HG03095 (cell line): Measurements from ENCODE around the gene ANKRD52.

Experiments
- ATAC-seq: cut with Tn5 transposase; IDR thresholded peaks from one replicate; pipeline ENCODE4 v1.9.1; 2021; ENCODE audit warnings: moderate library complexity; ENCODE audit not compliant: unreplicated experiment

ANKRD52 gene

DNA sequence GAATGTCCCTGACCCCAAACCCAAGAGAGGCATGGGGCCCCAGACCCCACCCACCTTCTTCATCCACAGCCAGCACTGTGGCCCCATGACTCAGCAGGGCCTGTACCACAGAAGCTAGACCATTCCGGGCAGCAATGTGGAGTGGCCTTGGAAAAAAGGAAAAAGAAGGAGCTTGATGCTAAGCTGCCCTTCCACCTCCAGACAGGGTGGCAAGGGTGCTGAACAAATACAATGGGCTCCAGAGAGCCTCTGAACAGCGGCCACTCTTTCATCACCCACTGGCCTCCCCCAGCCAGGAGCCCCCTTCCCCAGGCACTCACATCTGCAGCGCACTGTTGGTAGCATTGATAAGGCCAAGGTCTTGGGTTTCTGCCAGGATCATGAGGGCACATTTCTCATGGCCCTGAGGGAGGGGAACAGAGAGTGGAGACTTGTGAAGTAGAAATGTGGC lies 14.4 kb downstream of the ANKRD52 start:
- no peak for ATAC-seq

DNA sequence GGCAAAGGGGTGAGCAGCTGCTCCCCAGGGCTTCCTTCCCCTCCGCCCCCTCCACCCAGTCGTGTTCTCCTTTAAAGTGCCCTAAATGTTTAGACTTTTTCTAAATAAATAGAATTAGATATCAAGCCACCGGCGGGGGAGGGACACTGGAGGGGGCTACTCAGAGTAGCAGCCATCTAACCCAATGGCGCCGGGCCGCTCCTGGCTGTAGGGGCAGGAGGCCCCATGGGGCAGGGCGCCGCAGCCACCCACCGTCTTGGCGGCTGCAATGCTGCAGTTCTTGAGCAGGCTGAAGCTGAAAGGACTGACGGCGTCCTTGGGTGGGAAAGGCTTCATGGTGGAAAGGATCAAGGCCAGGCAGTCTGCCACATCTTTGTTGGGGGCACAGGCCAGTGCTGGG lies 15.2 kb downstream of the ANKRD52 start:
- ATAC-seq, result no peak

DNA sequence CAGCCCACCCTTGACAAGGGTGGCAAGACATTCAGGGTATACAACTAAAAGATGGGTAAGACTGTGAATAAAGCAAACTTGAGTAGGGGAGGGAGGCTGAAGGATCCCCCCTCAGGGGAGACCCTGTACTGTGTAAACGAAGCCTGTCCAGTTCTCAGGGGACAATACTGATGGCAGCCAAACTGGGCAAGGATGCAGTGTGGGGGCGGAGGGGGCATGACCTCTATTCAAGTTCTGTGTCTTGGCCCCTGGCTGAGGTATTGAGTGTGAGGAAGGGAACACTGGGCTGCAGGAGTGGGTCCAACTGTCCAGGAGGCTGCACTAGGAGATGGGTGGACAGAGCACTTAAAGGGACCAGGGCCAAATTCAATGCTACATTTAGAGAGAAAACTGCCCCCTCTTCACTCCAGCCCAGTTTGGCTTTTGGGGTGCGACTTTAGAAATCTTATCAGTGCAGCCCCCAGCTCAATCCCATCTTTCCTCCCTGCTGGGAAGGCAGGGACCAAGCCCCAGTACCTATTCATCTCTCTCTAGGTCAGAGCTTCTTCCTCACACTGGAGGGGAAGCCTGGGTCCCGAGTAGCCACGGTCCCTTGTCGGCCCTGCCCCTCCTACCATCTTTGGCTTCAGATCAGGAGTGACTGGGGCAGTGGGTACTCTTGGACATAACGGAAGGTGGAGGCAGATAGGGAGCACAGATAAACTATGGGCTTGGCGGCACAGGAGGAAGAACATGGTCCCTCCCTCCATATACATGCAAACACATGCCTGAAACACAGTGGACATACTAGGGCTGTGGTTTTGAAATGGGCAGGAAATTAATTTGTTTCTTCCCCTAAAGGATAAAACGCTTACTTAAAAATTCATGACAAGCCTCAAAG lies 16.5 kb downstream of the ANKRD52 start:
- ATAC-seq, result no peak

DNA sequence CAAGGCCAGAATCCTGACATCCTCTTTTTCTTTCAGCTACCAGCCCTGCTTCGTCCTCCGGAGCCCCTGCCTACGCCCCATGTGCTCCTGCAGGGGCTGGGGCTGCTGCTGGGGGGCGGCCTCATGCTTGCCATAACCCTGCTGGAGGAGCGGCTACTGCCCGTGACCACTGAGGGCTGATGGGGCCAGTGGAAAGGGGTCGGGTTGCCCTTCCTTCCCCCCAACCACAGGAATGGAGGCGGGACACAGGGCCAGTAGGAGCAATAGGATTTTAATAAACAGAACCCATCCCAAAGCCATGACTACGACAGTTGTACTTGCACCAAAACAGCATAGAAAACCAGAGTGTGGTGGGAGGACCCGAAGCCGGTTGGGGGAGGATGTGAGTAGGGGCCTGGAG lies 20.6 kb downstream of the ANKRD52 start:
- no peak for ATAC-seq

DNA sequence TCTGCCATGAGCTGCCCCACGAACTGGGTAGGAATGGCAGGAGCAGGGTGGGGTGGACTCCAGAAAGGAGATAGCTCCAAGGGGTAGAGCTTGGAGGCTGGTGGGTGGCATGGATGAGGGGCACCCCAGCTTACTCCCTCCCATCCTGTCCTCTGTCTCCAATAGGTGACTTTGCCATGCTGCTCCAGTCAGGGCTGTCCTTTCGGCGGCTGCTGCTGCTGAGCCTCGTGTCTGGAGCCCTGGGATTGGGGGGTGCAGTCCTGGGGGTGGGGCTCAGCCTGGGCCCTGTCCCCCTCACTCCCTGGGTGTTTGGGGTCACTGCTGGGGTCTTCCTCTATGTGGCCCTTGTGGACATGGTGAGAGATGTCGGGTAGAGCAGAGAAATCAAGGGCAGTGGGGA lies 21.2 kb downstream of the ANKRD52 start:
- no peak for ATAC-seq

DNA sequence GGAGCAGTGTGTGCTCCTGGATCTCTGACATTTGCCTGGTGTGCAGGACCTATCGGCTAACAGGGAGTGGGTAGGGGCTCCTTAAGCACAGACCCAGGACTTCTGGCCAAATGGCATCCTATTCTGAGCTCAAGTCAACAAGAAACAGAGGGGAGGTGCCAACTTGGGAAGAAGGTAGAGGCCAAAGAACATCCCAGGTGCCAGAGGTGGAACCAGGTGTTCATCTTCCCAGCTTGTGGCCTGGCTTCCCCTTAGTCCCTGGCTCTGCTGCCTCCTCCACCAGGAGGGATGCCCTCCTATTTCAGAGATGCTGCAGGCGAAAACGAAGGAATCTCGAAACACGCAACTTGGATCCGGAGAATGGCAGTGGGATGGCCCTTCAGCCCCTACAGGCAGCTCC lies 22.1 kb downstream of the ANKRD52 start:
- ATAC-seq, result no peak

DNA sequence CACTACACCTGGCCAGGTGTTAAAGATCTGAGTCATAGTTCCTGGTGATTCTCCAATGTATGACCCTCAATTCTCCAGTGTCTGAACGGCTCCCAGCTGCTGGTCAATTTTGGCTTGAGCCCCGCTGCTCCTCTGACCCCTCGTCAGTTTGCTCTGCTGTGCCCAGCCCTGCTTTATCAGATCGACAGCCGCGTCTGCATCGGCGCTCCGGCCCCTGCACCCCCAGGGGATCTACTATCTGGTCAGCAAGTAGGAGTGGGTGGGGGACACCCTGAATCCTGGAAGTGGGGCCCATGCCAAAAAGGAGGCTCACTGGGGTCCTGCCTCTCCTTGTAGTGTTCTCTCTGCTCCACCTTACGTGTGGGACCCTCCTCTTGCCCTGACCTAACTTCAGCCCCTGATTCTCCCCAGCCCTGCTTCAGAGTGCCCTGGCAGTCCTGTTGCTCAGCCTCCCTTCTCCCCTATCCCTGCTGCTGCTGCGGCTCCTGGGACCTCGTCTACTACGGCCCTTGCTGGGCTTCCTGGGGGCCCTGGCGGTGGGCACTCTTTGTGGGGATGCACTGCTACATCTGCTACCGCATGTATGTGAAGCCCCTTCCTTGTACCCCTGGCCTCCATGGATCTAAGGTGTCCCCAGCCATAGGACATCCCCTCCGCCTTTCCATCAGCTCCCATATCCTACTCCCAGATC lies 23.3 kb downstream of the ANKRD52 start:
- ATAC-seq, result no peak

DNA sequence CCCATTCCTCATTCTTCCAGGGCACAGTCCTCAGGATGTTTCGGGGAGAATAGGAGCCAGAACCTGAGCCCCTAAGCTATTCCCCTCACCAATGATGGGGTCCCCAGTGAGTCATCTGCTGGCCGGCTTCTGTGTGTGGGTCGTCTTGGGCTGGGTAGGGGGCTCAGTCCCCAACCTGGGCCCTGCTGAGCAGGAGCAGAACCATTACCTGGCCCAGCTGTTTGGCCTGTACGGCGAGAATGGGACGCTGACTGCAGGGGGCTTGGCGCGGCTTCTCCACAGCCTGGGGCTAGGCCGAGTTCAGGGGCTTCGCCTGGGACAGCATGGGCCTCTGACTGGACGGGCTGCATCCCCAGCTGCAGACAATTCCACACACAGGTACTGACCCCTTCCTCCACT lies 27.0 kb downstream of the ANKRD52 start:
- ATAC-seq, result no peak

DNA sequence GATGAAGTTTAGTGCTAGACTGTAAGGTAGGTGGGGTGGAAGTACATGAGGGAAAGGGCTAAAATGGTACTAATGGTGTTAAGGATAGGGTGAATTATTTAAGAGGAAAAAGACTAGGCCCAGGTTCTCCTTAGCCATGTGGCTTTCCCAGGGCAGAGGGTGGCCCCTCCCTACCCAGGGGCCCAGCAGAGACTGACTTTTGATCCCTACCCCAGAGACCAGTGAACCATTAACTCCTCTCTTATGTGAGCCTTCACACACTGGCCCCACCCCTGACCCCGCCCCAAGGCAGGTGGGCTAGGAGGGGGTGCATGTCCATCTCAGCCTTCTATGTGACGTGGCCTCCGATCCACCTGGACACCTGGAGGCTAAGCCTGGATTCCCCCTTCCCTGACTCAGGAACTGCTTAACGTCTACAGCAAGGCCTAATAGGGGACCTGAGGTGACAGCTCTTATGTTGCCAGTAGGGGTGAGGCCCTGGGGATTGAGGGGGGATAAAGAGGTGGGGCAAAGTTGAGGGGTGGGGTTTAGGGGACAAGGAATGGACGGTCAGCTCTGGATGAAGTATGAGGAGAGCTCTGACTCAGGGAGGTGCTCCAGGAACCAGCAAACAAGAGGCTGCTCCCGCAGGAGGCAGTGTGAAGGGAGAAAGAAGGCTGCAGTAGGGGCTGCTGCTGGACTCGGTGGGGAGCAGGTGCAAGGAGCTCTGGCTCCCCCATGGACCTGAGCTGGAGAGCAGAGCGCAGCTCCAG lies 27.6 kb downstream of the ANKRD52 start:
- ATAC-seq, result no peak

DNA sequence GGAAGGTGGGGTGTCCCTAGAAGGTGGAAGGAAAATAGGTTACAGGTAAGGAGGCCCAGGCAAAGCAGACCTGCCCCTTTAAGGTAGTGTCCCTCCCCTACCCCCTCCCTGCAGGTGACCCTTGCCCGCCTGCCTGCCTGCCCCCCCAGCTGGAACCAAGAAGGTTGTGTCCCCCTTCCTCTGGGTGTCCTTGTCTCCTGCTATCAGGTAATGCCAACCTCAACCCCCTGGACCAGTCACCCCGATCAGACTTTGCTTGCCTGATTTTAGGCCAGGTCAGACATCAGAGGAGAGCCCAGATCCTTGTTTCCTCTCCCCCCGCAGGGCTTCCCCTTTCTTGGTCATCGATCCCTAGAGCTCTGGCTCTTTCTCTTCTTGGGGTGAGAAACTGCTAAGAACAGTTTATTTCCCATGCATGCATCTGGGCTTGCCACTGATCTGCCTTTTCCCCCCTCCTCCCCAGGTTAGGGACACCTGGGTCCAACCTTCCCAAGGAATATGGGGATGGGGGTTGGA lies 28.2 kb downstream of the ANKRD52 start, which contains the start of gene SLC39A5:
SLC39A5 (plus strand) TSS at position 136 of the 516 bp plus-strand sequence. CDS start 1,224 bp downstream, outside the sequence.
- ATAC-seq, result no peak

DNA sequence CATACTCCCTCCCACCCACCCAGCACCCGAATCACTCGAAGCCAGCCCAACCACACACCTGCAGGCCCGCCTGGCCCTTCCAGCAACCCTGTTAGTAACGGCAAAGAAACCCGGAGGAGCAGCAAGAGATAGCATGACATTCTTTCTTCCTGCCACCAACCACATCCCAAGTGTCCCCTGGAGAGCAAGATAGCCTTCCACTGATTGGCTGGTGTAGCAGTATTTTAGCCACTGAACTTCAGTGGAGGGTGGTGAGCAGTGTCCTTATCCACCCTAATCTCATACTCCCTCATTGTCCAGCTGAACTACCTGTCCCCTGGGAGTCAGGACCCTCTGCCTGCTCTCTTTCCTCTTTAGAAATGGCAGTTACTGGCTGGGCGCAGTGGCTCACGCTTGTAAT lies 29.1 kb downstream of the ANKRD52 start:
- ATAC-seq, result no peak

DNA sequence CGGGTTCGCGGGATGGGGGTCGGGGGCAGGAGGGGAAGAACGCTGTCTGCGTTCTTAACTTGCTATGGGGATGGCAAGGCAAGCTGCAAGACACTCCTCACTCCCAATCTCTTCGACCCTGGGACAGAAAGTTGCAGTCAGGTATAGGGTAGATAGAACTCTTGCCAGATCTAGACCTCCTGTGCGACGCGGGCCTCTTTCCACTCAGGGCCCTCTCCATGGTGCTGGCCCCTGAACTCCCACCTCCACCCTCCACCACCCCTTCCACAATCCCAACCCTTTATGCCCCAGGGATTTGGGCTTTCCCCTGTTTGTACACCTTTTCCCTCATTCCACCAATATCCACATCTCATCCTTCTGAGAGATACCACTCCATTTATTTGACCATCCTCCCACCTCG lies 33.2 kb downstream of the ANKRD52 start:
- ATAC-seq, result no peak

DNA sequence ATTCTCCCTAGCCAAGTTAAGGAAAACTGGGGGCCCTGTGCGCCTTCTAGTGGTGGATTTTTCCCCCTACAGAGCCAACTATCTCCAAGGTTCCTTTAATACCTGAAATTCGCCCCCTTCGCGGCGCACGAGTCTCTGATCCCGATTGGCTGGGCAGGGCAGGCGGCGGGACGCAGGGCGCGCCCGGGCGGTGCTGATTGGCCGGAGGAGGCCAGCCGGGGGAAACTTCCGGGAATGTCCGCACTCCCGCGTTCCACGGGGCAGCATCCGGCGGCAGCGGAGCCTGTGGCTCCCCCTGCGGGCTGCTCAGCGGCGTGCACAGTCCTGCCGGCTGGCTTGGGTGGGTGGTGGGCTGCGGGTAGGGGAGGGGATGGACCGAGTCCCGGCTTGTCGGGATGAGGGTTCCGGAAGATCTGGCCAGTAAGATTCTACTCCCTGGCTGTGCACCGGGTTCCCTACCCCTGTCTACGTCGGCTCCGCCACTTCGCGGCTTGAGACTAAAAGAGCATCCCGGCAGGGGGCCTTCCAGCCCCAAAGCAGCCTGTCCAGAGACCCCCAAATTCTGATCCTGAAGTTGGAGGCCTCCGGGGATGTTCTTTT lies 34.0 kb downstream of the ANKRD52 start, which contains the start of gene NABP2:
NABP2 (plus strand) TSS at position 241 of the 600 bp plus-strand sequence. CDS start 515 bp downstream, outside the sequence.
- ATAC-seq, result peak; percentile 64

DNA sequence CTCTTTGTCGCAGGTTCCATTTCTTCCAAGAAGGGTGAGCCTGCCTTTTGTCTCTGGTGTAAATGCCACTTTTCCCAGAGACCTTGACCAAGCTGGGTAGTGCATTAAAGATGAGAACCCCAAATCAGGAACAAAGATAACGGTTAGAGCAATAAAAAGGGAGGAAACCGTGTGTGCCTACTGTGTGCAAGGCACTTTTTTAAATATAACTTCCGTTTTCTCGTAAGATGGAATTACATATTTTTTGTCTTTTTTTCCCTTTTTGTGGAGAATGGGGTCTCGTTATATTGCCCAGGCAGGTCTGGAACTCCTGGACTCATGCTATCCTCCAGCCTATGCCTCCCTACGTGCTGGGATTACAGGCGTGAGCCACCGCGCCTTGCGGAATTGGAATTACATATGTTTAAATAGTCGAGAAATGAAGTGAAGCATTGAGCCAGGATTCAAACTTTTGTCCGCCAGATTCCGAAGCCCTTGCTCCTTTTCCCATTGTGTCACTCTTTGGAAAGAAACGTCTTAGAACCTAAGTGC lies 34.5 kb downstream of the ANKRD52 start:
- ATAC-seq, result no peak

DNA sequence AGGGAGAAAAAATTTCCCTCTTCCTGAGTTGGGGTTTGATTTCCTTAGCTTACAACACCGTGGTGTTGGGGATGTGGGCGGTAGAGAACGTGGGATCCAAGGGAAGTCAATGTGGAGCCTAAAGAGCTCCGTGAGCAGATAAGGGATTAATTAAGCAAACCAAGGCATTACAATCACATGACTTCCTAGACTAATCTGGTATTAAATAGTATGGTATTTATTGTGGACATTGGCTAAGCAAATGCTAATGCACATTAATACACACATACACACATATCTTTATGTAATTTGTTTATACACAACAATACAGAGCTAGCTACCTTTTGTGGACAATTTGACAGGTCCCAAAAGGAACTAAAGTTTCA lies 35.7 kb downstream of the ANKRD52 start:
- no peak for ATAC-seq

DNA sequence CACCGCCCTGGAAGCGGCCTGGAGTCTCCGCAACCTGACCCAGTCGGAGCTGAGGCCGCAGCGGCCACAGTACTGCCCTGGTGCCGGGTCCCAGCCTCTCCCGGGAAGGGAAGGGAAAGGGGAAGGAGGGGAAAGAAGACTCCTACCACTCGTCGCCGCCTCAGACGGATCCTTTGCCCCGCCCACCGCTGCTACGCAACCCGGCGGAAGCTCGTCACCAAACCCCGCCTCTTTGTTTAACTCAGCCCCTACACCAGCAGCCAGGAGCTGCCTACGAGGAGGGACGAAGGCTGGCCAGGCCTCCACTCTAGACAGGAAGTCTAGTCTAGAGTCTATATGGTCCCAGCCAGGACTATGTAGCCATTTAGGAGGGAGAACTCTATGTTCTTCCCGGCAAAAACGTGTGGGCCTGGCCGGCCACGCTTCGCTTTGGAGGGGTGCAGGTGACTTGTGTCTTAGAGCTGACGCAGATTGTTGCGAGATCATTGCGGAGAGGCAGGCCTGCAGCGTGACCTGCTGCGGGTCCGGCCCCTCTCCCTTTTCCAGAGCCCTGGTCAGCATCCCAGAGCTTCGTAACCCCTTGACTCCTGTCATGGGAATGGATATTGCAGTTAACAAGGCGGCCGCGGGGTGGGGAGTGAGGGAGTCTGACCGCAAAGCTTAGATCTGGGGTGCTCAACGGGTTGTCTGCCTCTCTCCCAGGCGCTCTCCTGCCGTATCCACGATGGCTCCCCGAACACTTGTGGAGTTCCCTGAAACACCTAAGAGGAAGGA lies 36.2 kb downstream of the ANKRD52 start, which contains the start of gene RNF41:
RNF41 (minus strand) TSS at position 166 of the 774 bp plus-strand sequence. CDS start 7,875 bp downstream, outside the sequence.
- ATAC-seq, result peak; percentile 80

DNA sequence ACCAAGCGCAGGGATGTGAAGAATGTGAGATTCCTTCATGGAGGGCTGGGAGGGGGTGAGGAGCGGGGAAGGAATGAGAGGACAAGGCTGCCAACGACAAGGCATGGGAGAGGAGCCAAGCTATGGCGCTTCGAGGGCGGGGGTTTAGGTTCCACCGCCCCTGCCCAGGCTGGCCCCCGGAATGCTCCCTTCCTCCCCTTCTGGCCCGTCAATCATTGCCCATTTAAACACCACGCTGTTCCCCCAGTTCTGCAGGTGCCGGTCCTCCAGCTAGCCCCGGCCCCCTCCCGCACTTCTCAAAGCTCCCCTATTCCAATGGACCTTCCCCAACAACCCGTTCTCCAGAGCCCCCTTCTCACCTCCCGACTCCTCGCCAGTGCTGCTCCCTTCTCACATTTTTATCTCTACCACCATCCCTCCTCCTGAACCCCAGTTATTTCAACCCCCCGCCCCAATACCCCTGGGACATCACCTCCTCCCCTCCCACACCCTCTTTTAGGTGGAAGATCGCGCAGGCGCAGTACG lies 36.9 kb downstream of the ANKRD52 start:
- ATAC-seq, result peak; percentile 14

DNA sequence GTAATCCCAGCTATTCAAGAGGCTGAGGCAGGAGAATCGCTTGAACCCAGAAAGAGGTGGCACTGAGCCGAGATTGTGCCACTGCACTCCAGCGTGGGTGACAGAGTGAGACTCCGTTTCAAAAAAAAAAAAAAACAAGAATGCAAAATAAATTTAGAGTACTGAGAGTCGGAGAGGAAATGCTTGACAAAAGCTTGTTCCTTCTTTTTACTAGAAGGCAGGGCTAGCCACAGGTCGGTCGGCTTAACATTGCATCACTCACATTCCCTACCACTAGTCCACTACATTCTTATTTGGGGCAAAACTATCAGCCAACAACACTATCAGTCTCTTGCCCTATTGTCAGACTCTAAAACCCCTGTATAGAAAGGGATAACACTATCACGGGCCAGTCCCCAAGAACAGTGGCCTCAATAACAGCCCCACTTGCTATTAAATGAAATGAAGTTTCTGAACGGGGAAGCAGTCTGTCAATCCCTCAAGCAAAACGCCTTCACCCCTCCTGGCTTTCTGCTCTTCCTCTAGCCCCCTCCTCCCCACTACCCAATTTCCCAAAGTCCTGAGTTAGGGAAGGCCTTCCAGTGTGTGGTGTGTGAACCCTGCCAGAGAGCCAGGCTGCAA lies 37.5 kb downstream of the ANKRD52 start:
- no peak for ATAC-seq

DNA sequence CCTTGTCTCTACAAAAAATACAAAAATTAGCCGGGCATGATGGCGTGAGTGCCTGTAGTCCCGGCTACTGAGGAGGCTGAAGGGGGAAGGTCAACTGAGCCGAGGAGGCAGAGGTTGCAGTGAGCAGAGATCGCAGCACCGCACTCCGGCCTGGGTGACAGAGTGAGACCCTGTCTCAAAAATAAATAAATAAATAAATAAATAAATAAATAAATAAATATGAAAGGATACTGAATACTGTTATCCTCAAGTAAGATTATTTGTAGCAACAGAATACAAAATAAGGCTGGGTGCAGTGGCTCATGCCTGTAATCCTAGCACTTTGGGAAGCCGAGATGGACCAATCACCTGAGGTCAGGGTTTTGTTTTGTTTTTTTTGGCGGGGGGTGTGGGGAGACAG lies 38.3 kb downstream of the ANKRD52 start:
- ATAC-seq, result no peak
